ENCODE data around the gene LRRC8E. TPM values are rescaled to one million over a fixed set of nuclear protein-coding genes. Genes with fewer than 3 reads are reported as not detected.

Gene LRRC8E
- total RNA-seq, 2 donors from 2014 or later = 2.9 to 4.0 TPM

DNA sequence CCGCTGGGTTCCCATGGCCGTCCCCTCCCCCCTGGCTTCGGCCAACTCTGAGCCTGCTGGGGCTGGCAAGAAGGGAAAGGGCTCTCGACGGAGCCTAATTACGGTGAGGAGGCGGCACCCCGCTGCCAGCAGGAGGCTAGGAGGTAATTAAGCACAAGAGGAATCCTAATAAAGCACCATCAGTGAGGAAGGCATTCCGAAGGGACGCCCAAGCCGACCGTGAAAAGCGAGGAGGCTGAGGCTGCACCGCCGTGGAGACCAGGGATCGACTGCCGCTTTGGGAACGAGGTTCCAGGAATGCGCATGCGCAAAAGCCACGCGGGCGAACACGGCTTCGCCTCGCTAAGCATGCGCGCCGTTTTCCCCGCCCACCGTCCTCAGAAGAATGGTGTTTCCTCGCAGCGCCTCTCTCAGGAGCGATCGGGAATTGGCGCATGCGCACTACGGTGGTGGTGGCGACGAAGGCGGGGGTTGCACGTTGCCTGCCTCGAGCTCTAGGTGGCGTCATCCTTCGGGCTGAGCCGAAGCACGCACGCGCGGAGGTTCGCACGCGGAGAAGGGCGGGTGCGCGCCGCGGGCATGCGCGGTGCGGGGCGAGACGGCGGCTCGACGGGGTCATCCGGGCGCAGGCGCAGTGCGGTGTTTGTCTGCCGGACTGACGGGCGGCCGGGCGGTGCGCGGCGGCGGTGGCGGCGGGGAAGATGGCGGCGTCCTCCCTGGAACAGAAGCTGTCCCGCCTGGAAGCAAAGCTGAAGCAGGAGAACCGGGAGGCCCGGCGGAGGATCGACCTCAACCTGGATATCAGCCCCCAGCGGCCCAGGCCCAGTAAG is 15.1 kb downstream of the LRRC8E start, which contains the start of gene MAP2K7:
Gene MAP2K7, plus strand, starts transcription at position 634 of the 830 bp plus-strand sequence. Its CDS starts 68 bp downstream, at position 702.
- DNase-seq = peak; percentile 100
- H3K27ac ChIP-seq = peak within 1 kb of the TSS; percentile 64
- H3K9me3 ChIP-seq = no peaks in the 10 kb centered on the region
- TF ChIP-seq, protein P1, sequence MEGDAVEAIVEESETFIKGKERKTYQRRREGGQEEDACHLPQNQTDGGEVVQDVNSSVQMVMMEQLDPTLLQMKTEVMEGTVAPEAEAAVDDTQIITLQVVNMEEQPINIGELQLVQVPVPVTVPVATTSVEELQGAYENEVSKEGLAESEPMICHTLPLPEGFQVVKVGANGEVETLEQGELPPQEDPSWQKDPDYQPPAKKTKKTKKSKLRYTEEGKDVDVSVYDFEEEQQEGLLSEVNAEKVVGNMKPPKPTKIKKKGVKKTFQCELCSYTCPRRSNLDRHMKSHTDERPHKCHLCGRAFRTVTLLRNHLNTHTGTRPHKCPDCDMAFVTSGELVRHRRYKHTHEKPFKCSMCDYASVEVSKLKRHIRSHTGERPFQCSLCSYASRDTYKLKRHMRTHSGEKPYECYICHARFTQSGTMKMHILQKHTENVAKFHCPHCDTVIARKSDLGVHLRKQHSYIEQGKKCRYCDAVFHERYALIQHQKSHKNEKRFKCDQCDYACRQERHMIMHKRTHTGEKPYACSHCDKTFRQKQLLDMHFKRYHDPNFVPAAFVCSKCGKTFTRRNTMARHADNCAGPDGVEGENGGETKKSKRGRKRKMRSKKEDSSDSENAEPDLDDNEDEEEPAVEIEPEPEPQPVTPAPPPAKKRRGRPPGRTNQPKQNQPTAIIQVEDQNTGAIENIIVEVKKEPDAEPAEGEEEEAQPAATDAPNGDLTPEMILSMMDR (IDR thresholded peaks at IDR 0.05) = peak; percentile 37
- no peaks in the 10 kb centered on the region for H3K27me3 ChIP-seq
- H3K4me1 ChIP-seq = peaks cover 14% of the 10 kb centered on the region
- H3K4me3 ChIP-seq = peak within 1 kb of the TSS; percentile 95
- intact Hi-C loops (cut with DNase I) = no loop called here
- H3K36me3 ChIP-seq = no peaks in the 10 kb centered on the region
- H3K9ac ChIP-seq (ENCODE audit: low read depth in 2 of 2, low read length in 2 of 2) = peak within 1 kb of the TSS; percentile 91

GRCh38 chr19:7904074-7905020 is 16.0 kb downstream of the LRRC8E start:
- no peaks in the 10 kb centered on the region for H3K9me3 ChIP-seq
- H3K4me3 ChIP-seq = peak overlapping the region; percentile 95
- H3K9ac ChIP-seq (ENCODE audit: low read depth in 2 of 2, low read length in 2 of 2) = peak overlapping the region; percentile 91
- no peaks in the 10 kb centered on the region for H3K27me3 ChIP-seq
- peaks cover 14% of the 10 kb centered on the region for H3K4me1 ChIP-seq
- DNase-seq = peak; percentile 62
- H3K36me3 ChIP-seq = no peaks in the 10 kb centered on the region
- TF ChIP-seq, protein P1 (IDR thresholded peaks at IDR 0.05) = no peak
- peak overlapping the region; percentile 61 for H3K27ac ChIP-seq
- intact Hi-C loops (cut with DNase I) = no loop called here

DNA sequence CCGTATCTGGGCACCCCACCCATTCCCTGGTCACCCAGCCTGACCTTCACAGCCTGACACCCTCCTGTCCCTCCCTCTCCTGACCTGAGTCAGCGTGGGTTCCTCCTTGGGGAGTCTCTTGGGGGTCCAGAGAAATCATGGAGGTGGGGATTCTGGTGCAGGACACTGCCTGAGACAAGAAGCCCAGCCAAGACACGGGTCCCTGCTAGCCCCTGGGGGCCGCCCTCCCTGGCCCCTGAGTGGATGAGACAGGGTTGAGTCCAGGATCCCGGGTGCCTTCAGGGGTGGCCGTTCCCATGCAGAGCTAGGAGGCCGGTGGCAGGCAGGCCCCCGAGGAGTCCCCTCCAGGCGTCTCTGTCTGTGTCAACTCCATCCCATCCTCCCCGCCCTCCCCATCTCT is 17.0 kb downstream of the LRRC8E start:
- intact Hi-C loops (cut with DNase I) = no loop called here
- Histone ChIP-seq H3K9ac (ENCODE audit: low read depth in 2 of 2, low read length in 2 of 2) (peak overlapping the region; percentile 91), H3K4me1 (peaks cover 14% of the 10 kb centered on the region)

DNA sequence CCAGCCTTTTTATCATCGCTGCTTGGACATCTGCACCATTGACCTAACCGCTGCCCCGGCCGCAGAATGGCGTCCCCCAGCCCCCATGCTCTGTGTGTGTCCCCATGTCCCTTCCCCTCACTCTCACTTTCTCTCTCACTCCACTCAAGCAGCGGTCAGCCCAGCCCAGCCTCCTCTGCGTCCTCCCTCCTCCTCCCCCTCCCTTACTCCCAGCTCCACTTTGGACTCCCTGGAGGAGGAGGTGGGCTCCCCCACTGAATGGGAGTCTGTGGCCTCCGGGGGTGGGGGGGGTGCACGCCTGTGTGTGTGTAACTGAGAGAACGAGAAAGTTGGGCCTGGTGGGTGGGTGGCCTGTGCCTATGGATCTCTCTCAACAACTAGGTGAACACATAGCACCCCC is 17.5 kb downstream of the LRRC8E start:
- Histone ChIP-seq H3K27me3 (no peaks in the 10 kb centered on the region), H3K9ac (ENCODE audit: low read depth in 2 of 2, low read length in 2 of 2) (no peak overlapping the region), H3K4me1 (peaks cover 14% of the 10 kb centered on the region), H3K27ac (no peak overlapping the region), H3K36me3 (peaks cover 8% of the 10 kb centered on the region), H3K9me3 (no peaks in the 10 kb centered on the region), H3K4me3 (no peak overlapping the region)
- intact Hi-C loops (cut with DNase I) = no loop called here
- TF ChIP-seq, protein P1 (IDR thresholded peaks at IDR 0.05) = no peak
- DNase-seq = no peak

More for the DNA sequence above, 17.0 kb downstream of the LRRC8E start:
- peaks cover 5% of the 10 kb centered on the region for H3K36me3 ChIP-seq
- no peaks in the 10 kb centered on the region for H3K27me3 ChIP-seq
- no peaks in the 10 kb centered on the region for H3K9me3 ChIP-seq
- DNase-seq = no peak
- TF ChIP-seq, protein P1 (IDR thresholded peaks at IDR 0.05) = no peak
- no peak overlapping the region for H3K27ac ChIP-seq
- H3K4me3 ChIP-seq = no peak overlapping the region

- Histone ChIP-seq H3K4me1 (peaks cover 14% of the 10 kb centered on the region), H3K27ac (no peak overlapping the region), H3K9me3 (no peaks in the 10 kb centered on the region), H3K36me3 (peaks cover 8% of the 10 kb centered on the region), H3K27me3 (no peaks in the 10 kb centered on the region), H3K9ac (ENCODE audit: low read depth in 2 of 2, low read length in 2 of 2) (no peak overlapping the region), H3K4me3 (no peak overlapping the region)
- TF ChIP-seq, protein P1 (IDR thresholded peaks at IDR 0.05) = no peak
- intact Hi-C loops (cut with DNase I) = no loop called here
- no peak for DNase-seq
Observed at GRCh38 chr19:7907122-7907521, 18.8 kb downstream of the LRRC8E start.
